ENCODE results near the gene TULP1.

The TULP1 gene

DNA sequence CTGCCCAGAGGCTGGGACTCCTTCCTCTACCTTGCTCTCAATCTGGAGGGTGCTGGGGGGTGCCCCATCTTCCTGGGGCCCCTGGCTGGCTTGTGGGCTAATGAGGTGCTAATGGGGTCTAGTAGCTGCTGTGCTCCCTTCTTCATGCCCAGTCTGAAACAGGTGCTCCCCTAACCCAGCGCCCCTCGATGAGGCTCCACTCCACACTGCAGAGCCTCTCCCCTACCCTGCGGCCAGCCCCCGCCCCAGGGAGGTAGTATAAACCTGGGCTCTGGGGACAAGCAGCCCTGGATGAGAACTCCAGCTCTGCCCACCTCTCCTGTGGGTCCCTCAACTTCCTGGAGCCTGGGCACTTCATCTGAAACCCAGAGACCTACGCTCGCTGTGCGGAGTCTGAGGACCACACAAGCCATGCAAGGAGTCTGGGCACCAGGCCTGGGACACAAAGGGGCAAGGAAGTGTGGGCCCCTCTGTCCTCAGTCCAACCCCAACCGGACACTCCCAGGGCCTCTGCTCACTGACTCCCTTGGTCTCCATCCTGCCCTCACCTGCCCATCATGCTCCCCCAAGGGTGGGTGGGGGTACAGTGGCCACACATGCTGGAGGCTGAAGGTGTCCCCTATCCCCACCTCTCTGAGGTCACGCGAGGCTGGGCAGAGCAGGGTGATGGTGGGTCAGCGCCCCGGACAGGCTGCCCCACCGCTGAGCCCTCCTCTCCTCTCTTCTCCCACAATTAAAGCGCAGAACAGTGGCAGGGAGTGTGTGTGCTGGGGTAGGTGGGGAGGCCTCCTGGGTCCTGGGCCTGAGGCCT is 38.4 kb downstream of the TULP1 start:
- Histone ChIP-seq H3K27me3 (replicated peaks; ENCODE audit: control insufficient read depth, insufficient read depth, low read length) (no peaks in the 10 kb centered on the region), H3K4me3 (replicated peaks; ENCODE audit: low read depth, low read length) (no peak overlapping the region), H3K36me3 (ENCODE audit: control insufficient read depth, insufficient read depth, low read length) (peaks cover 19% of the 10 kb centered on the region)
- TF ChIP-seq CTCF (IDR thresholded peaks at IDR 0.05; ENCODE audit: insufficient read depth, low read length, poor library complexity, severe bottlenecking): no peak
- peak; percentile 50 for DNase-seq (ENCODE audit: extremely low read depth, insufficient read length)

GRCh38 chr6:35473850-35474130 is 38.9 kb downstream of the TULP1 start:
- peaks cover 23% of the 10 kb centered on the region for H3K36me3 ChIP-seq (ENCODE audit: control insufficient read depth, insufficient read depth, low read length)
- no peak overlapping the region for H3K4me3 ChIP-seq (replicated peaks; ENCODE audit: low read depth, low read length)
- H3K27me3 ChIP-seq (replicated peaks; ENCODE audit: control insufficient read depth, insufficient read depth, low read length): no peaks in the 10 kb centered on the region
- DNase-seq (ENCODE audit: extremely low read depth, insufficient read length): no peak
- no peak for TF ChIP-seq CTCF (IDR thresholded peaks at IDR 0.05; ENCODE audit: insufficient read depth, low read length, poor library complexity, severe bottlenecking)

DNA sequence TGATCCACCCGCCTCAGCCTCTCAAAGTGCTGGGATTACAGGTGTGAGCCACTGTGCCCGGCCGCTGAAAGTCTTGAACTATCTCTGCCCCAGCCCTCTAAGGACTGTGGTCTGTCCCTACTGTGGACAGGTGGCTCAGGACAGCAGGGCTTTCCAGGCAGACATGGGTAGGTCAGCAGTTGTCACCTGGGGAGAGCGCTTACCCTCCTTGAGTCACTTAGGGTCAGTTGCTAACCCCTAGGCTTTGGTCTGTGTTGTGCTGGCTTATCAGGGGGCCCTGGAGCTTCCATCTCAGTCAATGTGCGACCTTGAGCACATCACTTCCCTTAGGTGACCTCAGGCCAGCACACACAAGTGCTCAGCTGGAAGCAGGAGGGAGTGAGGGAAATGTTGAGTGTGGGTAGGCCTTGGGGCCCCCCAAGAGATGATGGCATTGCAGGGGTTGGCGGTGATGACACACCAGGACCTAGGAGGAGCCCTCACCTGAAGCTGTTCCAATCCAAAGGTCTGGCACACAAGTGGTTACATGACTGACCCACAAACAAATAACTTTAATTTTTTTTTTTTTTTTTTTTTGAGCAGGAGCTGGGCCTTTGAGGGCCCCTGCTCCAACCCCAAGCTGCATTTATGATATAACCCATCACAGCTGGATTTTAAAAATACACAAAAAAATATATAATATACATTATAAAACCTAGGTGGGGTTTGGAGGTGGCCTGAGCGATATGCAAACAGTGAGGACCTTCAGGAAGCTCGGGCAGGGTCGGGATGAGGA is 39.4 kb downstream of the TULP1 start:
- H3K36me3 ChIP-seq (ENCODE audit: control insufficient read depth, insufficient read depth, low read length): peaks cover 23% of the 10 kb centered on the region
- no peak for TF ChIP-seq CTCF (IDR thresholded peaks at IDR 0.05; ENCODE audit: insufficient read depth, low read length, poor library complexity, severe bottlenecking)
- peak; percentile 36 for DNase-seq (ENCODE audit: extremely low read depth, insufficient read length)

DNA sequence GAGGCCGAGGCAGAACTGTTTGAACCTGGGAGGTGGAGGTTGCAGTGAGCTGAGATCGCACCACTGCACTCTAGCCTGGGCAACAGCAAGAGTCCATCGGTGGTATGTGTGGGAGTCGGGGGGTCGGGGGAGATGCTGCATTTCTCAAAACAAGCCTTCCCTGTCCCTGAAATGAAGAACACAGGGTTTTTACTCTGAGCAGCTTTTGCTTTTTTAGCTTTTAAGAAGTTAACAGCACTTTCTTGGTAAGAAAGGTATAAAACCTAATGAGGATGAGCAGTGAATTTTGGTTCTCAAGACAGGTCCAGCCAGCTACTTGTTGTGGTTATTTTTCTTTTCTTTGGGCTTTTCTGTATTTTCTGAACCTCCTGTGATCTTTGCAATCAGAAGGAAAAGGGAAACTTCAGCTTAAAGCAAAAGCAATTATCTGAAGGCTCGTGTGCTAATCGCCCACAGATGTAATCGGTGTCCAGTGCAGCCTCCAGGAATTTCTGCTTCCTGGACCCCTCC is 40.8 kb downstream of the TULP1 start:
- peak overlapping the region; percentile 7; the same call in 1 of the 2 replicates for H3K4me3 ChIP-seq (replicated peaks; ENCODE audit: low read depth, low read length)
- peaks cover 23% of the 10 kb centered on the region for H3K36me3 ChIP-seq (ENCODE audit: control insufficient read depth, insufficient read depth, low read length)
- TF ChIP-seq CTCF (IDR thresholded peaks at IDR 0.05; ENCODE audit: insufficient read depth, low read length, poor library complexity, severe bottlenecking): no peak
- H3K27me3 ChIP-seq (replicated peaks; ENCODE audit: control insufficient read depth, insufficient read depth, low read length): no peaks in the 10 kb centered on the region
- DNase-seq (ENCODE audit: extremely low read depth, insufficient read length): no peak

More for the DNA sequence above, 39.4 kb downstream of the TULP1 start:
- H3K27me3 ChIP-seq (replicated peaks; ENCODE audit: control insufficient read depth, insufficient read depth, low read length): no peaks in the 10 kb centered on the region
- no peak overlapping the region for H3K4me3 ChIP-seq (replicated peaks; ENCODE audit: low read depth, low read length)

- no peak for DNase-seq (ENCODE audit: extremely low read depth, insufficient read length)
- Histone ChIP-seq H3K4me3 (replicated peaks; ENCODE audit: low read depth, low read length) (peak overlapping the region; percentile 94), H3K27me3 (replicated peaks; ENCODE audit: control insufficient read depth, insufficient read depth, low read length) (no peaks in the 10 kb centered on the region), H3K36me3 (ENCODE audit: control insufficient read depth, insufficient read depth, low read length) (peaks cover 26% of the 10 kb centered on the region)
- TF ChIP-seq CTCF (IDR thresholded peaks at IDR 0.05; ENCODE audit: insufficient read depth, low read length, poor library complexity, severe bottlenecking): no peak
Measured at GRCh38 chr6:35470663-35471120, 42.0 kb downstream of the TULP1 start.
